RPMI7951 (cell line): ENCODE results near the gene CYP17A1. TPM values are rescaled to one million over a fixed set of nuclear protein-coding genes. Genes with fewer than 3 reads are reported as not detected.

Experiments used
- total RNA-seq: library from RNA; depleted of rRNA; stranded (reverse); fragments of >200 nt; shearing (Covaris generic); gene quantifications from 2 replicates; pipeline ENCODE4 v1.2.3, GENCODE V29; 2014; rRNA removed

The CYP17A1 gene
- total RNA-seq, 1 experiment from 2014 or later: not detected

Other genes starting within 250 kb of the CYP17A1 start
- gene TRIM8, start 192.9 kb downstream of the CYP17A1 start, total RNA-seq: 39.3 and 52.8 TPM in 2 replicates
- 11.1 and 12.3 TPM in 2 replicates for gene ARL3, start 123.0 kb downstream of the CYP17A1 start, total RNA-seq
- gene SFXN2, start 122.8 kb downstream of the CYP17A1 start, total RNA-seq: 1.4 and 1.8 TPM in 2 replicates
- gene WBP1L, start 93.5 kb downstream of the CYP17A1 start, total RNA-seq: 16.8 and 22.5 TPM in 2 replicates
- 17.9 and 29.5 TPM in 2 replicates for gene BORCS7, start 16.8 kb upstream of the CYP17A1 start, total RNA-seq
- gene AS3MT, start 32.1 kb upstream of the CYP17A1 start, total RNA-seq: 1.3 and 1.9 TPM in 2 replicates
- 4.1 and 4.3 TPM in 2 replicates for gene CNNM2, start 80.9 kb upstream of the CYP17A1 start, total RNA-seq